ENCODE measurements around the gene ECI1.

DNA sequence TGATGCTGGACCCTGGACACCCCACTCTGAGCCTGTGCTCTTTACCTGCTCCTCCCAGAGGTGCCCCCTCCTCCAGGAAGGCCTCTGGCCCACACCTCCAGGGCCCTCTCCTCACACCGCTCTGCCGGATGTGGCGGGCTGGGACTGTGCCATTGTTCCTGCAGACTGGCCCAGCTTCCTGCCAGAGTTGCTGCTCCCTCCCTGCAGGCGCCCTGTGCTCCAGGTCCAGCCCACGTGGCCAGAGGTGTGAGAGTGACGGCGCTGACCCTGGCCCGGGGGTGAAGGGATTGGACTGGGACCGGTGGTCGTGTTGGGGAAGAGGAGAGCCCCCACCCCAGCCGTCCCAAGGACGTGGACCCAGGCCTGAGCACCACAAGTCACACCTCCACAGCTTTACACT, 22.3 kb downstream of the ECI1 start:
- TF ChIP-seq, protein P1, sequence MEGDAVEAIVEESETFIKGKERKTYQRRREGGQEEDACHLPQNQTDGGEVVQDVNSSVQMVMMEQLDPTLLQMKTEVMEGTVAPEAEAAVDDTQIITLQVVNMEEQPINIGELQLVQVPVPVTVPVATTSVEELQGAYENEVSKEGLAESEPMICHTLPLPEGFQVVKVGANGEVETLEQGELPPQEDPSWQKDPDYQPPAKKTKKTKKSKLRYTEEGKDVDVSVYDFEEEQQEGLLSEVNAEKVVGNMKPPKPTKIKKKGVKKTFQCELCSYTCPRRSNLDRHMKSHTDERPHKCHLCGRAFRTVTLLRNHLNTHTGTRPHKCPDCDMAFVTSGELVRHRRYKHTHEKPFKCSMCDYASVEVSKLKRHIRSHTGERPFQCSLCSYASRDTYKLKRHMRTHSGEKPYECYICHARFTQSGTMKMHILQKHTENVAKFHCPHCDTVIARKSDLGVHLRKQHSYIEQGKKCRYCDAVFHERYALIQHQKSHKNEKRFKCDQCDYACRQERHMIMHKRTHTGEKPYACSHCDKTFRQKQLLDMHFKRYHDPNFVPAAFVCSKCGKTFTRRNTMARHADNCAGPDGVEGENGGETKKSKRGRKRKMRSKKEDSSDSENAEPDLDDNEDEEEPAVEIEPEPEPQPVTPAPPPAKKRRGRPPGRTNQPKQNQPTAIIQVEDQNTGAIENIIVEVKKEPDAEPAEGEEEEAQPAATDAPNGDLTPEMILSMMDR (IDR thresholded peaks at IDR 0.05), result no peak
- no peak for TF ChIP-seq EP300 (IDR thresholded peaks at IDR 0.05)

Measured in tibial nerve (tissue), 4 donors.